Right cardiac atrium (tissue), 5 donors: ENCODE measurements around the gene VASH2. TPM values are rescaled to one million over a fixed set of nuclear protein-coding genes. Genes with fewer than 3 reads are reported as not detected.
A peak's percentile ranks its signal among the peaks of the same experiment; 100 is the strongest.
"Not testable (repeated sequence)": the region's sequence is repeated elsewhere in the genome, so short reads cannot be mapped to it uniquely, and the experiment has no call there.

Source experiments
- ATAC-seq, 2 donors: fragments of 200-7000 bp; cut with Tn5 transposase; one replicate each; pipeline versions ENCODE4 v1.8.0 to v1.9.1; 2020; ENCODE audit warnings: moderate library complexity in 2 of 2, mild to moderate bottlenecking in 1 of 2
- DNase-seq, 3 donors: peaks; one replicate each; pipeline ENCODE4 v3.0.0-alpha.2; 2020
- H3K27ac ChIP-seq: one replicate; pipeline ENCODE4 v1.5.1; 2013; ENCODE audit warnings: mild to moderate bottlenecking, low read length, control low read depth, moderate library complexity
- H3K27me3 ChIP-seq: one replicate; pipeline ENCODE4 v1.6.1; 2013; ENCODE audit not compliant: control insufficient read depth, insufficient read depth
- H3K4me1 ChIP-seq: one replicate; pipeline ENCODE4 v1.6.1; 2013; ENCODE audit warnings: low read length; ENCODE audit not compliant: control insufficient read depth, insufficient read depth
- H3K4me3 ChIP-seq: one replicate; pipeline ENCODE4 v1.5.1; 2013; ENCODE audit warnings: low read length, control low read depth
- H3K9me3 ChIP-seq: one replicate; pipeline ENCODE4 v1.6.1; 2013; ENCODE audit warnings: low read length; ENCODE audit not compliant: control insufficient read depth
- WGBS: extraction: QIAGEN DNeasy Blood & Tissue Kit; methylation state at CpG from one replicate; pipeline ENCODE4 v1.1.7; 2013; 5-methylcytosine and 5-hydroxymethylcytosine counted together
- intact Hi-C, 4 donors: fragments of 100-400 bp; cut with DNase I; formaldehyde crosslinking; loops; one replicate each; pipeline versions ENCODE4 v1.11.0 to v1.14.0; 2022 to 2023
- polyA plus RNA-seq: library from polyadenylated mRNA; stranded (reverse); fragments of 200-250 nt; gene quantifications from one replicate; pipeline ENCODE4 v1.2.3, GENCODE V29; 2013
- total RNA-seq, 4 donors: library from RNA; stranded (reverse); fragmentation: NEBNext Ultra II Directional; extraction: Animal tissue kit (Norgen Biotek cat#: 25700); gene quantifications; one replicate each; pipeline ENCODE4 v1.2.1, GENCODE V29; 2021
- donor health status: healthy with polysubstance abuse.
- donor health status: DM: no; HTN: yes; CAD: no.
- donor health status: DM: no; HTN: no; CAD: no.
- donor health status: DM: no; HTN: yes; CAD: no; lungs with severe emphysema.
- donor health status: DM: yes; HTN: yes; CAD: no.

Gene VASH2
- total and polyA plus RNA-seq, 5 donors, result 0.50 to 1.3 (median 1.0) TPM

DNA sequence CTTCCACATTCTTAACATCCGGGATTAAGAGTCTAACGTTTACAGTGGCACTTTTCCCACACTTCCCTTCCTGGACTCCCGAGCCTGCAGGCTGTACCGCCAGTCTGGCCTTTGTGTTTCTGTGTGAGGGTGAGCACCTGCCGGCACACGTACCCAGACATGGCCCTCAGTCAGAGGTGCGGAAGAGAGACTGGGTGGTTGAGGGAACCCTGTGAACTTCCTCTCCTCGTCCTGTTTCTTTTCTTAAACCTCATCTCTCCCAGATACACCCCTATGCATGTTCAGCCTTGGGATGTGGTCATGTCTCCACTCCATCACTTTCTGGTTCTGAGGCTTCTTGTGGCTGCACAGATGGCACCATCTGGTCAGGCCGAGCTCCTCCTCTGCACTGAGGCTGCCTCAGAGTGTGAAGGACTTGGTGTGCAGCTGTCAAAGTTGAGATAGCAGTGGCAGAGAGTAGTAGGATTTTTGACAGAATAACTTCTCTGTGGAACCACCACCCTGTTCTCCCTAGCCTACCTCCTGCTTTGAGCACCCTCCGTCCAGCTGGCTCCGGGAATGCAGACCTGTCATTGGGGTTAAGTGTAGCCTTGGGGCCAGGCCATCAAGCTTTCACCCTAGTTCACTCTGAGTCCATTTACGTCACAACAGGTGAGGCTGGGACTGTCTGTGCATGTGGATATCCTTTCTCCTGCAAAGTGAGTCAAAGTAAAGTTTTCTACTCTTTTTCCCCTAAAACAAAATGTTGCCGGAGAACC lies 31.4 kb downstream of the VASH2 start:
- DNase-seq, result peak in 1 of 3 donors; percentile 36
- Histone ChIP-seq H3K4me1 (peaks cover 20% of the 10 kb centered on the region), H3K4me3 (no peak overlapping the region), H3K9me3 (no peaks in the 10 kb centered on the region), H3K27ac (no peak overlapping the region), H3K27me3 (no peaks in the 10 kb centered on the region)
- 50% methylated on average over 13 of the region's 13 CpGs for WGBS
- intact Hi-C loops, result loop anchor here in 1 of 4 donors (10.0 kb wide), 1 partner anchor 167 kb away; no protein-coding TSS in a partner anchor
- peak; percentile 30 to 39 for ATAC-seq

DNA sequence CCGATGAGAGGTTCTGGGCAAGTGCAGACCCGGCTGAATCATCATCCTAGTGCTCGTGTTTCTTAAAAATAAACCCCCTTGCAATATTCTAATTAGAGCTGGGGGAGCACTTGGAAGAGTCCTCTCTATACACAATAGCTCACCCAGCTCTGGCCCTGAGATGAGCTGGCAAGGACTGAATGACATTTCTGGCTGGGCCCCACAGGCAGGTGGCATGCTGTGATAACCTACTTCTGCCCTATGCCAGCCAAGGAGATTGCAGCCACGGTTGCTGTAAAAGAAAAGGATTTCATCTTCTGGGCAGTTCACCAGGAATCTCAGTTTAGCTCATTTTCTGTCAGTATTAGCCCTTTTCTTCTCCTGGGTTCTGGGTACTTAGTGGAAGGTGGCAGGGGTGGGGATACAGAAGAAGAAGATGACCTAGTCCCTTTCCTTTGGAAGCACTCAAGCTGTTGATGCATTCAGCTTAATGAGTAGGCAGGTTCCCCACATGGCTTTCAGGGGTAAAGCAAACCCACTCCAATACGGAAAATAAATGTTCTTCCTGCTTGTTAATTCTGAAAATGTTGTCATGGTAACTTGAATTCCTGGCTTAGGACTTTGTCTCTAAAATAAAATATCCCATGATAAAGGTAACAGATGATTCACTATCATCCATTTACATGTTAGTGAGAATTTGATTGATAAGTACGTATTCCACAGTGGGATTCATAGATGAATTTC lies 32.2 kb downstream of the VASH2 start:
- no peak for DNase-seq
- peak in 1 of 2 donors; percentile 4 for ATAC-seq
- H3K27ac ChIP-seq, result no peak overlapping the region
- H3K4me1 ChIP-seq, result peaks cover 20% of the 10 kb centered on the region
- no peaks in the 10 kb centered on the region for H3K9me3 ChIP-seq
- intact Hi-C loops, result loop anchor here in 1 of 4 donors (10.0 kb wide), 1 partner anchor 168 kb away; no protein-coding TSS in a partner anchor
- no peaks in the 10 kb centered on the region for H3K27me3 ChIP-seq
- 56% methylated on average over 6 of the region's 6 CpGs for WGBS
- H3K4me3 ChIP-seq, result no peak overlapping the region

DNA sequence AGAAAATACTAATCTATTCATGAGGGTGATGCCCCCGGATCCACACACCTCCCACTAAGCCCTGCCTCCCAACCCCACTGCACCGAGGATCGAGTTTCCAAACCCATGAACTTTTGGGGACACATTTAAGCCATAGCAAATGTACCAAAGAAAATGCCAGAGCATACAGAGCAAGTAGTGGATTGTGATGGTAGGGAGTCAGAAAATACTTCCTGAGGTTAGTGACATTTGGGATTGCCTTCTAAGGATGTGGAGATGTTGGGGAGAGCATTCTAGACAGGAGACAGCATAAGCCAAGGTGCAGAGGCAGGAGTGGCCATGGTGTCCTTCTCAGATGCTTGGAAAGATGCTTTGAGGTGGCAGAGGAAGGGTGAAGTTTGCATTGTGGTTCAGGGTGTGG lies 33.1 kb downstream of the VASH2 start:
- no peaks in the 10 kb centered on the region for H3K9me3 ChIP-seq
- WGBS, result 92% methylated on average over 3 of the region's 3 CpGs
- no peaks in the 10 kb centered on the region for H3K27me3 ChIP-seq
- intact Hi-C loops, result loop anchor here in 1 of 4 donors (10.0 kb wide), 1 partner anchor 169 kb away; no protein-coding TSS in a partner anchor
- H3K27ac ChIP-seq, result no peak overlapping the region
- ATAC-seq, result no peak
- peaks cover 20% of the 10 kb centered on the region for H3K4me1 ChIP-seq
- DNase-seq, result no peak
- no peak overlapping the region for H3K4me3 ChIP-seq

DNA sequence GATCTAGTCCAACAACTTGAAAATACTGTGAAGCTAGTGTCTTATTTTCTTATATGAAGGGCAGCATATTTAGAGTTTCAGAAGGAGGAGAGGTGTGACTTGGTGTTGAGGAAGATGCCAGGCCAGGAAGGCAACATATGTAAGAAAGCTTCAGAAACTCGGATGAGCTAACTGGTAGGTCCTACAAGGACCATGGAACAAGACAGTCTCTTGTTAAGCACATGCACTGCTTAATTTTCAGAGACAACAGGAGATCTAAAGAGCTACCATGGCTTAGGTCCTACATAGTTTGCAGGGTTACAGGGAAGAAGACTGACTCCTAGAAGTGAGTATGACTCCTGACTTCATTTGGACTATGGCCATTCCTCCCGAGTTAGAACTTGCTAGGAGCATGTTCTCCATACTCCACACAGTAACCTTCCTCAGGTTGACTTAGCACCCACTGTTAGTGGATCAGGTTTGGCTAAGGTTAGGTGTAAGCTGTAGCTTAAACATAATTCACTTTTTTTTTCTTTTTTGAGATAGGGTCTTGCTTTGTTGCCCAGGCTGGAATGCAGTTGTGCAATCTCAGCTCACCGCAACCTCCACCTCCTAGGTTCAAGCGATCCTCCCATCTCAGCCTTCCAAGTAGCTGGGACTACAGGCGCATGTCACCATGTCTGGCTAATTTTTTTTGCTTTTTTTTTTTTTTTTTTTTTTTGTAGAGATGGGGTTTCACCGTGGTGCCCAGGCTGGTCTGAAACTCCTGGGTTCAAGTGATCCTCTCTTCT lies 34.4 kb downstream of the VASH2 start:
- no peak for ATAC-seq
- Histone ChIP-seq H3K27ac (no peak overlapping the region), H3K9me3 (no peaks in the 10 kb centered on the region), H3K4me1 (peaks cover 20% of the 10 kb centered on the region), H3K4me3 (no peak overlapping the region), H3K27me3 (no peaks in the 10 kb centered on the region)
- DNase-seq, result no peak
- intact Hi-C loops, result loop anchor here in 1 of 4 donors (10.0 kb wide), 1 partner anchor 170 kb away; no protein-coding TSS in a partner anchor
- WGBS, result 97% methylated on average over 6 of the region's 6 CpGs

DNA sequence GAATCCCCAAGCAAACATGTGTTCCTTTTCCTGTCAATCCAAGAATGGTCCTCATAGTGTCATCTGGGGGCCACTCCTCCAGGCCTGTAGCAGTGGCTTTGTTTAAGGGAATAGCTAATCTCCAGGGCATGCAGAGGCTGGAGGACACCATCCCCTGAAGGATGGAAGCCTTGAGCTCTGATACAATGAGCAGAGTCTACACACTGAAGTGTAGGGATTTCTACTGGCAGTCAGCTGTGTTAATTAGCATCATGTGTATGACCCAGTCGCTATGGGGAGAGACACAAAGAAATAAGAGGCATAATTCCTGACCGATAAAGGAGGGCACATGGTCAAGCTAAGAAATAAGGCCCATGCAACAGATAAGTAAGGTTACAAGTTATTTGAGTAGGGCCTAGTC lies 36.2 kb downstream of the VASH2 start:
- Histone ChIP-seq H3K27ac (no peak overlapping the region), H3K4me3 (no peak overlapping the region), H3K4me1 (peaks cover 5% of the 10 kb centered on the region), H3K9me3 (no peaks in the 10 kb centered on the region), H3K27me3 (no peaks in the 10 kb centered on the region)
- DNase-seq (no peak), ATAC-seq (no peak)
- intact Hi-C loops, result loop anchor here in 1 of 4 donors (10.0 kb wide), 1 partner anchor 172 kb away; no protein-coding TSS in a partner anchor
- WGBS, result 91% methylated on average over 2 of the region's 2 CpGs

DNA sequence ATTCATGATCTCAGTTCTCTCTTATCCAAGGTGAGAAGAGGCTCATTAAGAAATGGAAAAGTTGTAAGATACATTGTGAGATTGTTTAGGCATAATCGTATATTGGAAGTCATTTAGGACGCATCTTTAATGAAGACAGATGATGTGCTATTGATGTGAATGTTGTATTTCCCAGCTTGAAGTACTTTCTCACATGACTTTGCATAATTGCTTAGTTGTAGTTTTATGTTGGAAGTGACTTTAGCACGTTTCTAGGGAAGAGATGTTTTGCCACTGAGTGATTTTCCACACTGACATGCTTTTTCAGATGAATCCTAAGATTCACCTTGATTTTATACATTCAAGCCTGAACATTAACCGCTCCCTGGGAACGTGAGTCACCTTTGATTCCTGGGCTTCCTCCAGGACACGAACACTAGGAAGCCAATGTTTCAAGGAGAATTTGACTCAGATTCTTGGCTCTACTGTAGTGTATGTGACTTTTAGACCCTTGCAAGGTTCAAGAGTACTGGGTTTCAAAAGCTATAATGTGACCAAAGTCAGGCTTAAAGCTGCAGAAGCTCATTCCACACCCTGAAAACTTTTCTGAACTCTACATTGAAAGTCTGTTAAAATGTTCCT lies 37.5 kb downstream of the VASH2 start:
- no peak for DNase-seq
- no peaks in the 10 kb centered on the region for H3K4me1 ChIP-seq
- WGBS, result 70% methylated on average over 6 of the region's 6 CpGs
- no peak overlapping the region for H3K27ac ChIP-seq
- ATAC-seq, result no peak
- H3K9me3 ChIP-seq, result no peaks in the 10 kb centered on the region
- H3K4me3 ChIP-seq, result no peak overlapping the region
- intact Hi-C loops, result loop anchor here in 1 of 4 donors (10.0 kb wide), 1 partner anchor 173 kb away; no protein-coding TSS in a partner anchor
- H3K27me3 ChIP-seq, result no peaks in the 10 kb centered on the region

DNA sequence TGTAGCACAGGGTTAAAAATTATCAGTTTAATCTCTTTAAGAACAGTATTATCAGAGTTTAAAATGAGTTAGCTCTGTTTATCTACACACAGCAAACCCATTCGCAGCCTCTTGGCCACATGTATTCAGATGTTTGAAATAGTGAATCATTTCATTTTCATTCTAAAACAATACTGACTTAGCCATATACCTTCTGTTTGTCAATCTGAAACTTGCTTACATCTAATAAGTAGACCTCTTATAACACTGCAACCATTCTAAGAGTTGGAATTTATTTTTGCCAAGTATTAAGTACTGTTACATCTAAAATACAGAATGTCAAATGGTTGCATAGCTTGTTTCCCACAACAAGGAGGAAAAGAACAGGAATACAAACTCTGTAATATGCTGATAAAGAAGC lies 39.9 kb downstream of the VASH2 start:
- intact Hi-C loops, result loop anchor here in 2 of 4 donors (5.0 to 10.0 kb wide), 2 partner anchors 175 to 178 kb away; no protein-coding TSS in a partner anchor
- WGBS, result 41% methylated on average over 1 of the region's 1 CpG
- Histone ChIP-seq H3K27me3 (no peaks in the 10 kb centered on the region), H3K27ac (no peak overlapping the region), H3K9me3 (no peaks in the 10 kb centered on the region), H3K4me1 (no peaks in the 10 kb centered on the region), H3K4me3 (no peak overlapping the region)
- no peak for DNase-seq
- no peak for ATAC-seq

DNA sequence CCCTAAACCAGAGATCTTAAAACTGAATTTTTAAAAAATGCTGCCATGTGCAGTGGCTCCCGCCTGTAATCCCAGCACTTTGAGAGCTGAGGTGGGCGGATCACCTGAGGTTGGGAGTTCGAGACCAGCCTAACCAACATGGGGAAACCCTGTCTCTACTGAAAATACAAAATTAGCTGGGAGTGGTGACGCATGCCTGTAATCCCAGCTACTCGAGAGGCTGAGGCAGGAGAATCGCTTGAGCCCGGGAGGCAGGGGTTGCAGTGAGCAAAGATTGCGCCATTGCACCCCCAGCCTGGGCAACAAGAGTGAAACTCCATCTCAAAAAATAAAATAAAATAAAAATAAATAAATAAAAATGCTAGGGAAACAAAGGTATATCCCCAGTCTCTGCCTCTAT lies 43.6 kb downstream of the VASH2 start:
- H3K27ac ChIP-seq, DNase-seq, H3K4me3 ChIP-seq, H3K27me3 ChIP-seq, H3K4me1 ChIP-seq, H3K9me3 ChIP-seq, ATAC-seq: not testable (repeated sequence)
- intact Hi-C loops, result loop anchor here in 2 of 4 donors (5.0 to 10.0 kb wide), 2 partner anchors 179 to 182 kb away; no protein-coding TSS in a partner anchor
- 95% methylated on average over 8 of the region's 8 CpGs for WGBS

DNA sequence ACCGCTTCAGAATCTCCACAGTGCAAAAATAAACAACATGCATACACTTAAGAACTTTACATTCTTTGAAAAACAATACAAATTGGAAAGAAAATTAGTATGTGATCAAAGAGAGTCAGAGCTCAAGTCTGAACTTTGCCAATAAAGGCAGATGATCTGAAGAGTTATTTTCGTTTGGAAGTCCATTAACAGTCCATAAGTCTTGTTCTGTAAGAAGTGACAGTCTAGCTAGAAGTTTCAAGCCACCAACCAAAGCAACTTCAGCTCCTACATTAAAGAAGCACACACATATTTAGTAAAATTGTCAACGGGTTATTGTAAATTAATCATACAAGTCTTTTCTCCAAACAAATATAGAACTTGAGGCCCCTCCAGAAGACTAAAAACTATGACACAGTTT lies 44.6 kb downstream of the VASH2 start:
- intact Hi-C loops, result loop anchor here in 3 of 4 donors (5.0 to 10.0 kb wide), 3 partner anchors 178 to 183 kb away; no protein-coding TSS in a partner anchor
- 86% methylated on average over 3 of the region's 3 CpGs for WGBS
- H3K27ac ChIP-seq, result no peak overlapping the region

DNA sequence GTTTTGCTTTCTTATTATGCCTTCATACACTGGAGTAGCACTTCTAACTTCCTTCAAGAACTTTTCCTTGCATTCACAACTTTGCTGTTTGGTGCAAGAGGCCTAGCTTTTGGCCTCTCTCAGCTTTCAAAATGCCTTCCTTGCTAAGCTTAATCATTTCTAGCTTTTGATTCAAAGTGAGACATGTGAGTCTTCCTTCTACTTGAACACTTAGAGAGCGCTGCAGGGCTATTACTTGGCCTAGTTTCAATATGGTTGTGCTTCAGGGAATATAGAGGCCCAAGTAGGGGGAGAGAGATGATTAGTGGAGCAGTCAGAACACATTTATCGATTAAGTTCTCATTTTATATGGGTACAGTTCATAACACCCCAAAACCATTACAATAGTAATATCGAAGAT lies 52.9 kb downstream of the VASH2 start:
- Histone ChIP-seq H3K4me1 (no peaks in the 10 kb centered on the region), H3K27ac (no peak overlapping the region), H3K4me3 (no peak overlapping the region), H3K9me3 (no peaks in the 10 kb centered on the region), H3K27me3 (no peaks in the 10 kb centered on the region)
- 93% methylated on average over 3 of the region's 3 CpGs for WGBS
- intact Hi-C loops, result no loop called here
- DNase-seq (no peak), ATAC-seq (no peak)

More for the DNA sequence above, 44.6 kb downstream of the VASH2 start:
- Histone ChIP-seq H3K4me3 (no peak overlapping the region), H3K9me3 (no peaks in the 10 kb centered on the region), H3K4me1 (no peaks in the 10 kb centered on the region), H3K27me3 (no peaks in the 10 kb centered on the region)
- ATAC-seq (no peak), DNase-seq (no peak)
